Hematopoietic multipotent progenitor cell treated with erythropoietin and hydrocortisone succinate and interleukin-3 and kit ligand, for 4 days (in vitro differentiated cells): ENCODE results near the gene ALS2.
"Not testable (repeated sequence)": the region's sequence is repeated elsewhere in the genome, so short reads cannot be mapped to it uniquely, and the experiment has no call there.

ENCODE experiments used
- DNase-seq: peaks from one replicate; pipeline ENCODE4 v3.0.0-alpha.2; 2015

ALS2 gene

GRCh38 chr2:201793631-201794030, 12.9 kb upstream of the ALS2 start:
- DNase-seq: no peak

DNA sequence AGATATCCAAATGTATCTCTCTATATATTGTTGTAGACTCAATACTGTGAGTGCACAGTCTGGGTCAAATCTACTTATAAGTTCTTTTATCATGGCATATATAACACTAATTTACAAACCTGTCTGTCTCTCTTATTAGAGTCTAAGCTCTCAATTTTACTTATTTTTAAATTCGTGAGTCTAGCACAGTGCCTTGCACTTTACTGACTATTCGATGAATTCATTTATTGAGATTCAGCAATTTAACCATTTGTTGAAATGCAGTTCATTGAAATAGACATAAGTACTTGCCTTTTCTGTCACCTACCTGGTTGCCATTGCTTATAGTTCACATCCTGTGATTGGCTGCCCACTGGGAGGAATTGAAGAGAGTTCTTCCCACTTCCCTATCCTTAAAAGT, 10.3 kb upstream of the ALS2 start:
- no peak for DNase-seq

GRCh38 chr2:201790291-201790690, 9.6 kb upstream of the ALS2 start:
- DNase-seq: peak; percentile 68

- no peak for DNase-seq
Measured at GRCh38 chr2:201789395-201789794, 8.7 kb upstream of the ALS2 start.

GRCh38 chr2:201788371-201788770, 7.6 kb upstream of the ALS2 start:
- DNase-seq: no peak

DNA sequence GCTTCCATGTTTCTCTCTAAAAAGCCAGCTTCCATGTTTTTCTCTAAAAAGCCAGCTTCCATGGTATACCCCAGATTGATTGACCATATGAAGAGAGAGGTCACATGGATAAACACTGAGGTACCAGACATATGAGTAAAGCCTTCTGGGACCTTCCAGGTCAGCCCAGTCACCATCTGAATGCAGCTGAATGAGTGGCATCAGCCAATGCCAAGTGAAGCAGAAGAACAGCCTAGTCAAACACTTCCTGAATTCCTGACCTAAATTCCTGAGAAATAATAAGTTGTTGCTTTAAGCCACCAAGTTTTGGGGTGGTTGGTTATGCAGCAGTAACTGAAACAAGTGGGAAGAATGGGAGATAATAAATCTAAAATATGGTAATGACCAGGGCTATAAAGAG, 5.7 kb upstream of the ALS2 start:
- no peak for DNase-seq

DNA sequence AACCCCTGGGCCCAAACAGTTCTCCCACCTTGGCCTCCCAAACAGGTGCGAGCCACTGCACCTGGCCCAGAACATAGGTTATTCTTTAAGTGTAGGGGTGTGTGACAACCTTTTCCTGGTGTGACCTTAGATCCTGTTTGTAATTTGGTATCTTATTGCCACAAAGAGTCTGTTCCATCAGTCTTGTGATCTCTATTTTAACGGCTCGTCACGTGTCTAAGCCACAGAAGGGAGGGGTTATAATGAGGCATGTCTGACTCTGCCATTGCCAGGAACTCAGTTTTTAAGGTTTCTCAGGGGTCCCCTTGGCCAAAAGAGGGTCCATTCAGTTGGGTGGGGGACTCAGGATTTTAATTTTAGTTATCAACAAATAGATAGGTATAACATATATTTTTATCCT, 4.4 kb upstream of the ALS2 start:
- DNase-seq: peak; percentile 93

GRCh38 chr2:201784563-201784962, 3.8 kb upstream of the ALS2 start:
- peak; percentile 93 for DNase-seq

GRCh38 chr2:201781557-201782051, 871 bp upstream of the ALS2 start:
- DNase-seq: peak; percentile 64

DNA sequence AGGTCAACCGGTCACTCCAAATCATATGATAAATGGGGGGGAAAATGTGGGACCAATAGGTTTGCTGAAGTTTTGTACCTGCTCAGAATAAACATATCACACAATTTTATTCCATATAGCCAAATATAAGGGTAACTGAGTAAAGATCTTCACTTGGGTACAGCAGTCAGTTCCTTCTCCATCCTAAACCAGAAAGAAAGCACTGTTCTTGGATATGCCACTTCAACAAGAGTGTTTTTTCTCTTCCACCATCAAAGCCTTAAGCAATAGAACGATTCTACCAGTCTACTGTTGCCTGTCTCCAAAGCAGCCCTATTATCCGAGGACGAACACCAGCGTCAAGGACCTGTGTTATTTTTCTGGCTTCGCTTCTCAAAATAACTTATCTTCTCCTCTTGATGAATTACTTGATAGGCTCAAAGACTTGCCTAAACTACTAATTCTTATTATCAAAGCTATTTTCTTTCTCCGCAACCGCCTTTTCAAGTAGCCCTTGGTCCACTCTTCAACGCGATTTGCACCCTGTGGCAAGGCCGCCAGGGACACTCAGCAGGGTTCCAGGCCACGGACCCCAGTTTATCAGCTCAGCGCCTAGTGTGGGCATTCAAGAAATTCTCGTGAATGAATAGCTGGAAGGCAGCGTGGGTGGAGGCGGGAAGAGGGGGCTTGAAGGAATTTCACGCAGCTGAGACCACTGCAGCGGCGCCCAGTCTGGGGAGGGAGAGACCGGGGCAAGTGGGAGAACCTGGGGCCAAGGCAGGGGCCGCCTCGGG, 646 bp downstream of the ALS2 start:
- peak; percentile 55 for DNase-seq

DNA sequence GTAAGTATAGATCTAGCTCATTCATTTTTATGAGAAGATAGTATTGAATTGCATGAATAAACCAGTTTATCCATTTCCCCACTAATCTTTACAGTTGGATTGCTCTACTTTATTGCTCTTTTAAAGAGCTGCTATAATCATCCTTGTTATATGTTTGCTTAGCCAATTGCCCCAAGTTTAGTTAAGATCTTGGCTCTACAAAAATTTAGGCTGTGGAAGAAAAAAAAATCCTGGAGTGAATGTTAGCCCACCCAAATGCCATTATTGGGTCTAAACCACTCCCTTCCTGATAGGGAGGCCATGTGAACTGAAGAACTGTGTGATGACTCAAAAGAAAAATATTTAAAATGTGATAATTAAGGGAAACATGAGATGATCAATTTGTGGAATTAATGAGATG, 2.9 kb downstream of the ALS2 start:
- no peak for DNase-seq

- no peak for DNase-seq
Measured at GRCh38 chr2:201777043-201777442, 3.7 kb downstream of the ALS2 start.

- no peak for DNase-seq
Measured at GRCh38 chr2:201775326-201775725, 5.4 kb downstream of the ALS2 start.

- DNase-seq: no peak
Measured at GRCh38 chr2:201774546-201774945, 6.2 kb downstream of the ALS2 start.

- no peak for DNase-seq
Measured at GRCh38 chr2:201773990-201774389, 6.7 kb downstream of the ALS2 start.

DNA sequence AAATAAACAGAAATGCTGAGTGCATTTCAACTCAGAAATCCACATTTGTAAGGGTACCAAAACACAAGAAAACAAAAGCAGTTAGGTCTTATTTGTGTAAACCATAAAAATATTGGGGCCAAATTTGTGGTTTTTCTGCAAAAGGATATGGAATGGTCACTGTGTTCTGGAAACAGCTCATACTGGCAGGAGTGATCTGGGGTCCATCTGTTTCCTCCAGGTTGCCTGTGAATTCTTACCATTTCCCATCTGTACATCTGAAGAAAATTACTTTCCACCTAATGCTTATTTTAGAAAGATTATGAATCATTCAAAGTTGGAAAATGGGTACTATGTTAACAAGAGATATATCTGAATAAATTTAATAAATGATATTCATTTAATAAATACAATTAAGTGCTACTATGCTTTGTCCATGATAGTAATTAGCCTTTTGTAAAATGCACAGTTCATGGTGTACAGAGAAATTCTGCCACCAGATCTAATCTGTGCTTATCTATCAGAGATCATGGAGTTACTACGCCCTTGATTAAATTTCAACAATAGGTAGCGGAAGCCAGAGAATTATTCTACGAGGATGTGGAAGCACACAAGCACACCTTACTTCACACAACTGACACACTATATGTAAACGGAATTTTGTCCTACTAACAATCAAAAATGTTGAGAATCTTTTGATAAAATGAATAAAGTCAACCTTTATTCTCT, 10.9 kb downstream of the ALS2 start:
- DNase-seq: peak; percentile 37

GRCh38 chr2:201768918-201769317, 11.8 kb downstream of the ALS2 start:
- no peak for DNase-seq

GRCh38 chr2:201765799-201766198, 14.9 kb downstream of the ALS2 start:
- DNase-seq: no peak

GRCh38 chr2:201764469-201764868, 16.3 kb downstream of the ALS2 start:
- DNase-seq: not testable (repeated sequence)

GRCh38 chr2:201761101-201761500, 19.6 kb downstream of the ALS2 start:
- no peak for DNase-seq

DNA sequence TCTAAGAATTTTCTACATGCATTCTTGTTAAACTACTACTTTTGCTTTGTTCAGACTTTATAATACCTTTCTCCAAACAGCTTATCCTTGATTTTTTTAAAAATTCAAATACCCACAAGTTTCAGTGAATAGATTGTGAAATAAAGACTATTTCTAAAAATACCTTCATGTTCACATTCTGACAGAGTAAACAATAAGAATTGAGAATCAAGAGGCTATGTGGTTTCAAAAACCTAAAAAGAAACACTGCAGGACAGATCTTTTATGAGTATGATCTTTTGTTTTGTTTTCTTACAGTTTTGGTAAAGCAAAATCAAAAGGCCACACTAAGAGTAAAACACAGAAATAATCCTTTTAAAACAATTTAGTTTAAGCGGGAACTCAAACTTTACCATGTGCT, 21.2 kb downstream of the ALS2 start:
- no peak for DNase-seq

DNA sequence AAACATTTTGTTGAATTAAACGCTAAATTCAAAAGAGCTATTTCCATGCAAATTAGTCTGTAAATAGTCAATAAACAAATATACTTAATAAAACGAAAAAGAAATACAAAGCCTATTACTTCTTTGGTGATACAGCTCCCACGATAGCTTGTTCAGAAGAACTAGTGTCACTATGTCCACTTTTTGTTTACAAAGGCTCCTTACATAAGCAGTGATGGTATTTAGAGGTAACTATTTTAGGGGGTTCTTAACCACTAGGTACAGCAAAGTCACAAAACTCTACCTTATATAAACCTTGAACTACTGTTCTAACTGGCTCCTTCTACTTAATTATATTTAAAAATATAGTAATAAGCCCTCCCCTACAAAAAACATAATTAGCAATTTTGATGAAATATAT, 21.9 kb downstream of the ALS2 start:
- DNase-seq: no peak

GRCh38 chr2:201758234-201758633, 22.5 kb downstream of the ALS2 start:
- DNase-seq: no peak

GRCh38 chr2:201754717-201755415, 25.9 kb downstream of the ALS2 start:
- no peak for DNase-seq
